B cell (primary cell): ENCODE results near the gene NT5DC4.

ENCODE experiments used
- EZH2 ChIP-seq: IDR thresholded peaks from 2 replicates; pipeline ENCODE4 v1.6.1; 2012; ENCODE audit warnings: borderline replicate concordance, low read depth, mild to moderate bottlenecking, moderate library complexity, low read length; ENCODE audit not compliant: insufficient read depth, poor library complexity, severe bottlenecking
- TF ChIP-seq, protein P1 (sequence below): fragments of 200-600 bp; IDR thresholded peaks from one replicate; pipeline ENCODE4 v1.8.0; 2022; ENCODE audit warnings: antibody characterized with exemption, mild to moderate bottlenecking

DNA sequence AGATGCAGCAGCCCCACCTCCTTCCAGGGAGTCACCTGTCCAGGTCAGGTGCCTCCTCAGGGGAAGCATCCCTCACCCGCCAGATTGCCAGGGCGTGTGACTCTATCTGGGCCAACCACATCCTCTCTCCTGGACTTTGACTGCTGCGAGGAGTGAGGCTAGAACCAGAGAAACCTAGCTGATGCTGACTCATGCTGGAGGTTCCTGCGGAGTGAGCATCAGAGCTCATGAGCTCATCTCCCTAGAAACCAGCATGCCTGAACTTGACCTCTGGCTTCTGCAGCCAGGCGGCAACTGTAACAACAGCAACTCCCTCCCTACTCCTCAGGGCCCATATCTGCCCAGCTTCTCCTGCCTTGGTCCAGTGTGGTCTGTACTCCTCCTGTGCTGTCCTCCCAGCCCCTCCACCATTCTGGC, 28.3 kb upstream of the NT5DC4 start:
- TF ChIP-seq, protein P1, sequence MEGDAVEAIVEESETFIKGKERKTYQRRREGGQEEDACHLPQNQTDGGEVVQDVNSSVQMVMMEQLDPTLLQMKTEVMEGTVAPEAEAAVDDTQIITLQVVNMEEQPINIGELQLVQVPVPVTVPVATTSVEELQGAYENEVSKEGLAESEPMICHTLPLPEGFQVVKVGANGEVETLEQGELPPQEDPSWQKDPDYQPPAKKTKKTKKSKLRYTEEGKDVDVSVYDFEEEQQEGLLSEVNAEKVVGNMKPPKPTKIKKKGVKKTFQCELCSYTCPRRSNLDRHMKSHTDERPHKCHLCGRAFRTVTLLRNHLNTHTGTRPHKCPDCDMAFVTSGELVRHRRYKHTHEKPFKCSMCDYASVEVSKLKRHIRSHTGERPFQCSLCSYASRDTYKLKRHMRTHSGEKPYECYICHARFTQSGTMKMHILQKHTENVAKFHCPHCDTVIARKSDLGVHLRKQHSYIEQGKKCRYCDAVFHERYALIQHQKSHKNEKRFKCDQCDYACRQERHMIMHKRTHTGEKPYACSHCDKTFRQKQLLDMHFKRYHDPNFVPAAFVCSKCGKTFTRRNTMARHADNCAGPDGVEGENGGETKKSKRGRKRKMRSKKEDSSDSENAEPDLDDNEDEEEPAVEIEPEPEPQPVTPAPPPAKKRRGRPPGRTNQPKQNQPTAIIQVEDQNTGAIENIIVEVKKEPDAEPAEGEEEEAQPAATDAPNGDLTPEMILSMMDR: no peak
- no peak for TF ChIP-seq EZH2
